ENCODE data around the gene MITD1. TPM values are rescaled to one million over a fixed set of nuclear protein-coding genes. Genes with fewer than 3 reads are reported as not detected.

Gene MITD1
- total and polyA plus RNA-seq, 2 of the 13 experiments (the other 11 are each of a cell fraction or from before 2014, with no cell fraction given), result 17.8 to 43.7 TPM

GRCh38 chr2:99141110-99142108 is 39.4 kb downstream of the MITD1 start, which contains the start of gene C2orf15 (continued):
- peak; percentile 90; the same call in 1 of the 2 replicates for TF ChIP-seq KIAA2018 (CRISPR knock-in tag; IDR thresholded peaks at IDR 0.05; ENCODE audit: borderline replicate concordance)
- peak; percentile 99 for TF ChIP-seq ZEB1 (IDR thresholded peaks at IDR 0.05; ENCODE audit: insufficient replicate concordance, low read depth)
- no peak for TF ChIP-seq ZFP36 (IDR thresholded peaks at IDR 0.05; ENCODE audit: borderline replicate concordance, low read depth, low read length, partially characterized antibody)
- TF ChIP-seq ZNF746 (CRISPR knock-in tag; IDR thresholded peaks at IDR 0.05), result peak; percentile 62; the same call in 1 of the 2 replicates
- no peak for TF ChIP-seq ZNF354B (CRISPR knock-in tag; IDR thresholded peaks at IDR 0.05)
- peak; percentile 42; the same call in 1 of the 2 replicates for TF ChIP-seq THAP8 (CRISPR knock-in tag; IDR thresholded peaks at IDR 0.05; ENCODE audit: borderline replicate concordance)
- TF ChIP-seq NCOA5 (CRISPR knock-in tag; IDR thresholded peaks at IDR 0.05), result no peak
- no peak for TF ChIP-seq MIER2 (CRISPR knock-in tag; IDR thresholded peaks at IDR 0.05)
- no peak for TF ChIP-seq TEAD2 (CRISPR knock-in tag; IDR thresholded peaks at IDR 0.05)
- no peak; the same call in 1 of the 2 replicates for TF ChIP-seq STAT6 (CRISPR knock-in tag; IDR thresholded peaks at IDR 0.05; ENCODE audit: borderline replicate concordance)
- TF ChIP-seq TCF7 (IDR thresholded peaks at IDR 0.05; ENCODE audit: low read depth), result no peak
- TF ChIP-seq BRF2 (CRISPR knock-in tag; IDR thresholded peaks at IDR 0.05), result no peak; the same call in 1 of the 2 replicates
- no peak for TF ChIP-seq HMG20A (CRISPR knock-in tag; IDR thresholded peaks at IDR 0.05; ENCODE audit: borderline replicate concordance)
- no peak for TF ChIP-seq ZNF629 (CRISPR knock-in tag; conservative IDR thresholded peaks at IDR 0.05)
- no peak for TF ChIP-seq MZF1 (CRISPR knock-in tag; IDR thresholded peaks at IDR 0.05; ENCODE audit: borderline replicate concordance)

All from HepG2 (cell line).